NCI-H345 treated with DMSO at 0.1 percent for 48 hours (cell line): ENCODE results near the gene LUZP2.

Source experiments
- DNase-seq: peaks from one replicate; lab custom pipeline; 2025; ENCODE audit not compliant: unreplicated experiment; lab: John Stamatoyannopoulos, UW

The LUZP2 gene

DNA sequence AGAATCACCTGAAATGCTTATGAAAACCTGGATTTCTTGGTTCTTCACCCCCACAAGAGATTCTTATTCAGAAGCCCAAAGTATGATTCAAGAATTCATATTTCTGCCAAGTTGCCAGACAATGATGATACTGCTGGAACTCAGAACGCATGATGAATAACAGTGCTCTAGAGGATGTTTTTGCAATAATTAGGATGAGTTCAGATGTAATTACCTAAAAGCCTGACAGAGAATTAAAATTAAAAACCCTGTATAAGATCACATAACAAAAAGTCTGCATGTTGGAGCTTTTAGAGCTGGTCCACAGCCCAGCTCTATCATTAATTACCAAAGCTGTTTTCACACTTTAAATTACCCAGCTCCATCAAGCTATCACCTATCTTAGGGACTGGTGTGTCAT is 211.8 kb downstream of the LUZP2 start:
- DNase-seq: no peak

DNA sequence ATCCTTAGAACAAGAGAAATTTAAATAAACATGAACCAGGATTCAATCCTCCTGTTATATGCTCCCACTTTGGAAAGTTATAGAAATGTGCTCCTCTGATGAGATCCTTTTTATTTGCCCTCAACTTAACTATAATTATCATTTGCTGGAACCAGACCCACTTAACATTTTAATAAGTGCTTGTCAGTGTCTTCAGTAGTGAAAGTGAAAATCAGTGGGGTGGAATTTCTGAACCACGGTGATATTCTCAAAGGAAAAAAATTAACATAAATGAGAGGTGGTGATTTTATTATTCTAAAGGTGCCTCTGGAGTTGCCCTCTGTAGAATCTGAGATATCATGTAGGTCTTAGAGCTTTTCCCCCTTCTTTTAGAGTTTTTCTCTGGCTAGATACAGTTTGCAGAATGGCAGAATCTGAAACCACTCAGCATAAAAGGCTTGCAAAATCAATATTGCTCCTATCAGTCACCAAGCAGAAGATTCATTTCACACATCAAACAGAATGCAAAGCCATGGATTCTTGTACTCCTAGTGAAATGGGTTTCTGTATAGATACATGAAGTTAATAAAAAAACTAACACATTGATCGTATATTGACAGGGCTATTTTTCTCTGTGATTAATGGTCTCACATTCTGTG is 213.2 kb downstream of the LUZP2 start:
- no peak for DNase-seq

DNA sequence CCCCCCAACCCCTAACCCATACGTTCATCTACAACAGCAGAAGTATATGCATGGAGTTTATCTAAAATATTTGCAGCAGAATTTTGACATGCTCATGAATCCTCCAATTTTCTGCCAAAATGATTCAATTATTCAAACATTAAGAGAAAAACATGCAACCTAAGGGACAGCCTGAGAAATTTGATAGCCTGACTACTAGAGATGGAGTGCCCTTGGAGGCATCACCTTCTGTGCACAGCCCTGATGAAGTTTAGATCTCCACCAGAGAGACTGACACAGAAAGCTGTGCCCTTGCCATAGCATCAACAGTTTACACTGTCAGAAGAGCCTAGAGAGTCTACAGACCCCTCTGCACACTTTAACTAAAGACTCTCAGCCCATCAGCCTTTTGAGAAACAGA is 217.7 kb downstream of the LUZP2 start:
- DNase-seq: no peak

DNA sequence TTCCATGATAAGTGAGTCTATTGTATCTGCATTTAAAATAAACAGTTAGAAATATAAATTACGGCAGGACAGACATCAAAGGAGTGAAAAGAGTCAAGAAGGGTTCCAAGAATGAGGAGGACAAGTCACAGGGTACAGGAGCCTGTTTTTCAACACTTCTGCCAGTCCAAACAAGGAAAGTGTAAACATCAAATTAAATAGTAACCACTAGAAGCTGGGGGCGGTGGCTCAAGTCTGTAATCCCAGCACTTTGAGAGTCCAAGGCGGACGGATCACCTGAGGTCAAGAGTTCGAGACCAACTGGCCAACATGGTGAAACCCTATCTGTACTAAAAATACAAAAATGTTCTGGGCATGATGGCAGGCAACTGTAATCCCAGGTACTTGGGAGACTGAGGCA is 219.6 kb downstream of the LUZP2 start:
- no peak for DNase-seq

DNA sequence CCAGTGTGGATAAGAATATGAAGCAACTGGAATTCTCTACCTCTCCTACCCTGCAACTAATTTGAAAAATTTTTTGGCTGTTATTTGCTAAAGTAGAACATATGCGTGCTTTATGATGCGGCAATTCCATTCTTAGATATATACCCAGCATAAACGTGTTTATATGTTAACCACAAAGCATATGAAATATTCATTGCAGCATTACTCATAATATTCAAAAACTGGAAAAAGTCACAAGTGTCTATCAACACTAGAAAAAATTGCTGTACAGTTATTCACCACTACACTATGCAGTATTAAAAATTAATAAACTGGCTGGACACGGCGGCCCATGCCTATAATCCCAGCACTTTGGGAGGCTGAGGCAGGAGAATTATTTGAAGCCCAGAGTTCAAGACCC is 226.4 kb downstream of the LUZP2 start:
- no peak for DNase-seq

DNA sequence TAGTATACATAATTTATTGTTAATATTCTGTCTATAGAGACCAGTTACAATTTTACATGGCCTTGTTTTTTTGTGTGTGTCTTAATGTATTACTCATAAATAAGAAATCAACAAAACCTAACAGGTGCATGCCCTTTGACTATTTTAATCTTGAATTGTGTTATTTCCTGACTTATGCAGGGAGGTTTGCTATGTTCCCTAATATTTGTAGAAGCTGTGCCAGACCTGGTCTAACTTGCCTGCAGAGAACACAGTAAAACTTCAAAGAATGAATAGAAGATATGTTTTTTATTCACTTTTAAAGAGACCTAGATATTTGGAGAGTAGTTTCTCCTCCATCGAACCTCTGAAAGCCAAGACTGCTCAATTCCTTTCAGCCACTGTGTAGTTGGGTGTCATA is 234.7 kb downstream of the LUZP2 start:
- DNase-seq: no peak

DNA sequence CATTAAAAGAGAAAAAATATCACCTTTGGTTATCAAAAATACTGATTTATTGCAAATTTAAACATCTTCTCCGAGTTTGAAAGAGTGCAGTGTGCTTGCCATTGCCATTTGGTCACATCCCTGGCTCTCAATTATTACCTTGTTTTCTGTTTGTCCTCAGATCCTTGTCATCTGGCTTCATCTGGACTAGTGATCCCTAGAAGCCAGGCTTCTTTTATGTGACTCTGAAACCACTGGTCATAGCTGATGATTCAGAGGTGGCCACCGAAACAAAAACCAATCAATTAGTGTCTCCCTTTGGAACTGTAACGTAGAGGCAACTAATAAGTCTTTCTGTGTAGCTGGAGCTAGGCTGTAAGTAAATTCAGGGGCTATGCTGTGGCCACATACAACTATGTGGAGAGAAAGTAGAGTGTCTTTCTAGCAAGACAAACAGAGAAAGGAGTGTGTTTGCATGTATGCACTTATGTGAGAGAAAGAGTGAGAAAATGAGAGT is 237.9 kb downstream of the LUZP2 start:
- no peak for DNase-seq

DNA sequence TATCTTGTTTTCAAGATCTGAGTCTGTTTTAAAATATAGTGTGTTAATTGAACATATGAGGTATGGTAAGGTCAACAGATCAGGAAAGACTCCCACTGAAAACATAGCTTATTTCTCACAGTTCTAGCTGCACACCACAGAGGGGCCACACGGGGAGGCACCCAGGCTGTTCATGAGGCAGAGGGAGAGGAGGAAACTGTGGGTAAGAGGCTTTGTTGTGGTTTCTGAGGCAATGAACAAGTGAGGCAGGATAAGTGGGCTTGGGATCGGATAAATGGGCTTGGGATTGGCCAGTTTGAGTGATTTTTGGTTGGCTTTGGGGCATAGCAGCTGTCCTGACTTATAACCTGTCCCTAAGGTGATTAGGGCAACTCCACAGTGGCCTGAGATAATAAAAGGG is 242.1 kb downstream of the LUZP2 start:
- DNase-seq: no peak

DNA sequence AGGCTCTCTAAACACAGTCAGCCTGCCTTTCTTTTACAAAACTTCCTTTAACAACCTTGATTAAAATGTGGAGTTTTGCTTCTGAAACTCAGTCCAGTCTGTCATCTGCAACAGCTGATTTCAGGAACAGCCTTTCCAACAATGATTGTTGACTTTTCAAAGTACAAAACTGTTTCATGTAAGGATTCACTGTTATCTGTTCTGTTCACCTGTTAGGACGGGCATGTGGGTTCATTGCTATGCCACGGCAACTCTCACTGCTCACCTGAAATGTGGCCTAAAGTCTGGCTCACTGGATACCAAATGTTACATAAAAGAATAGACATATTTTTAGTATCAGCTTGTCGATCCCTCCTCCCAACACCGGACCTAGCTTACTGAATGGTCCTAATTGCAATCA is 242.8 kb downstream of the LUZP2 start:
- no peak for DNase-seq

DNA sequence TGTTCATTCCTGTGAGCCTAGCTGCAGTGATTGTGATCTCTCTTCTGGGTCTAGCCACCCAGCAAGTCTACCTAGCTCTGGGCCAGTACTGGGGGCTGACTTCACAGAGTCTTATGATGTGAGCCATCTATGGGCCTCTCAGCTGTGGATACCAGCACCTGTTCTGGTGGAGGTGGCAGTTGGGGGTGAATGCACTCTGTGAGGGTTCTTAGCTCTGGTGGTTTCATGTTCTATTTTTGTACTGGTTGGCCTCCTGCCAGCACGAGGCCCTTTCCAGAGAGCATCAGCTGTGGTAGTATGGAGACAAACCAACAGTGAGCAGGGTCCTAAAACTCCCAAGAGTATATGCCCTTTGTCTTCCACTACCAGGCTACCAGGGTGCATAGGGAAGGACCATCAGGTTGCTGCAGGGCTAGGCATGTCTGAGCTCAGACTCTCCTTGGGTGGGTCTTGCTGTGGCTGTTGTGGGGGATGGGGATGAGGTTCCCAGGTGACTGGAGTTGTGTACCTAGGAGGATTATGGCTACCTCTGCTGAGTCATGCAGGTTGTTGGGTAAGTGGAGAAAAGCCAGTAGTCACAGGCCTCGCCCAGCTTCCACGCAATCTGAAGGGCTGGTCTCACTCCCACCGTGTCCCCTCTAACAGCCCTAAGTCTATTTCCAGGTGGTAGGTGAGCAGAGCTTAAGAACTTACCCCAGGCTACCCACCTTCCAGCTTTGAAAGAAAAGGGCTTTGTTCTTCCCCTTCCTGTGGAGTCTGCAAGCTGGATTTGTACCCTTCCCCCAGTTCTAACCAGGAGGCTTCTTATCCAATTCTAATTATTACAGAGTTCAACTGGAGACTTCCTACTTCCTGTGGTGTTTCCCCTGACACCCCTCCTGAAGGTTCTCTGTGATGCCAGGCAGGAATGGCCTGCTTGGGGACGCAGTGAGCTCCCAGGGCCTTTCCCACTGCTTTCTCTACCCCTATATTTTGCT is 250.7 kb downstream of the LUZP2 start:
- DNase-seq: no peak

DNA sequence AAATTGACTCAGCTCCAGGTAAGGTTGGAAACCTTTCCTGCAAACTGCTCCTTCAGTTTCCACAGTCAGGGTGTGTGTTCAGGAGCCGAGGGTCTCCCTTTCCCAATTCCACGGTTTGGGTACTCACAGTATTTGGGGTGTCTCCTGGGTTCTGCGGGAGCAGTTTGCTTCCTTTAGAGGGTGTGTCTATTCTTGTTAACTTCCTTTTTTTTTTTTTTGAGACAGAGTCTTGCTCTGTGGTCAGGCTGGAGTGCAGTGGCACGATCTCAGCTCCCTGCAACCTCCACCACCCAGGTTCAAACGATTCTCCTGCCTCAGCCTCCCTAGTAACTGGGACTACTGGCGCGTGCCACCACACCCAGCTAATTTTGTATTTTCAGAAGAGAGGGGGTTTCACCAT is 251.4 kb downstream of the LUZP2 start:
- no peak for DNase-seq

DNA sequence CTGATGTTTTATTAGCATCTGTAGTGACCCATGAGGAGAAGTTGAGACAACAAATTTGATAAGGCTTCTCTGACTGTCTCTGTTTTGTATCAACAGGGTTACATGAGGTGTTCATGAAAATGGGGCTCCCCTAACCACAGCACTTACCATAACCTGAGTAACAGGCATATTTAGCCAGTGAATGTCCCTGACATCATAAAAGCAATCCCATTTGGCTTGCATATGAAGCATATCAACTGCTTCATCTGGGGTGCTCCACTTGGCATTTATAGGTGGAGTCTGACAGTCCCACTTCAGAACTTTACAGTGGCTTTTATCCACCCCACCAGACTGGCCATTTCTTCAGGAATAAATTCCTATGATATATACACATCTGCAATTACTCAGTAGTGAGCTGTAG is 257.6 kb downstream of the LUZP2 start:
- no peak for DNase-seq

DNA sequence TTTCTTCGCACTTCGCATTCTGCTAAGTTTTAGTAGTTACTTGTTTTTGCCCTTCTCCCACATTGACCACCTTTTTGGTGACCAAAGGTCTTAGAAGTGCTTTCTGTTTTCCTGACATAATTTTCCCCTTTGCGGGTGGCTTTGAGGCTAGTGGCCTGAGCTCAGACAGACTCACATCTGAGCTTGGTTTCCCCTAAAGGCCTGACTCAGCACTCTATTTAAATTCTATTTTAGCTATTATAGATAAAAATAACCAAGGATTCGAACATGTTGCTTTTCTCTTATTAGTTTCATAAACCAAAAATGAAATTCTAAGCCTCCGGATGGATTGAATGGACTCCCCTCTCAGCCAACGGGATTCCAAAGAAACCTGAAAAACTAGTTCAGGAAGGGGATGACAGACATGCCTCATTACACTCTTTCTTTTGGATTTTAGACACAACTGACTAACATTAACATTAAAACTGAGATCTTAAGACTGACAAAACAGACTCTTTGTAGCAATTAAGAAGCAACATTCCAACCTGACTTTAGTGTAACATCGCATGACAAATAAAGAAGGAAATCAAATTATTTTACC is 258.5 kb downstream of the LUZP2 start:
- no peak for DNase-seq

DNA sequence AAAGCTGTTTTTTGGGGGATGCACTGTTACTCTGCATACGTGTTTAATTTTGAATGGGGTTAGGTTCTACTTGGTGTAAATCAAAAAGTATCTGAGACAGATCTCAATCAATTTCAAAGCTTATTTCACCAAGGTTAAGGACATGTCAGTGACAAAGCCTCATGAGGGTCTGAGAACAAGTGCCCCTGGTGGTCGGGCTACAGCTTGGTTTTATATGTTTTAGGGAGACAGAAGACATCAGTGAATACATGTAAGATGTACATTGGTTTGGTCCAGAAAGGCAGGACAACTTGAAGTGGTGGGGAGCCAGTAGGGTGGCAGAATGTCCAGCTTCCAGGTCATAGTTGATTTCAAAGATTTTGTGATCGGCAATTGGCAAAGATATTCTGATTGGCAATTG is 262.9 kb downstream of the LUZP2 start:
- DNase-seq: no peak

DNA sequence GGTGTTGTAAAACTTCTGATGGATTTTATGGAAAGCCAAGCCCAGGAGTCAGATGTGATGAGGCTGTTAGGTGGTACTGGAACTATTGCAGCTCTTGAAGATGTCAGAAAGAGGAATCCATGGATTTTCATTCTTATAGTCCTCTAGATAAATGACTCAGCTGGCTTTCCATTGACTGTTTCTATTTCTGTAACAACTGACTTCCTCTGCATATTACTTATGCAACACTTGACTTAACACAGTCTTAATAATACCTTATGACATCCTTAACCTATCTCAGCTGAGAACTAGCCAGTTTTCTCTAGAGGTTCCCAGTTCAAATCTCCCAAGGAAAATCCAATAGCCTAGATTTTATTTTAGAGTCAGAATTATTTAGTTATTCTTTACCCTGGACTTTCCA is 263.8 kb downstream of the LUZP2 start:
- DNase-seq: no peak

DNA sequence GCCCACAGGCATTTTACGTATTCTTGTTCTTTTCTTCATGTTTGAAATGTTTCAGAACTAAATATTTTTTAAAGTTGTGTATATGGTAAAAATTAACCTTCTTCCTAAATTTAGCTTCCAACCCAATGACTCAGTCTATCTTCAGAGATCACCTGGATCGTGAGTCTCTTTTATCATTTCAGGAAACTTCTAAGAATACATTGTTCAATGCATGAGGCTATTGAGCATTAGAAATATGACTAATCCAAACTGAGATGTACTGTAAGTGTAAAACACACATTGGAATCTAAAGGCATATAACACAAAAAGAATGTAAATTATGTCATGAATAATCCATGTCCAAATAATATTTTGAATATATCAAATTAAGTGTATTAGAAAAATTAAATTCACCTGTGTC is 265.2 kb downstream of the LUZP2 start:
- no peak for DNase-seq

DNA sequence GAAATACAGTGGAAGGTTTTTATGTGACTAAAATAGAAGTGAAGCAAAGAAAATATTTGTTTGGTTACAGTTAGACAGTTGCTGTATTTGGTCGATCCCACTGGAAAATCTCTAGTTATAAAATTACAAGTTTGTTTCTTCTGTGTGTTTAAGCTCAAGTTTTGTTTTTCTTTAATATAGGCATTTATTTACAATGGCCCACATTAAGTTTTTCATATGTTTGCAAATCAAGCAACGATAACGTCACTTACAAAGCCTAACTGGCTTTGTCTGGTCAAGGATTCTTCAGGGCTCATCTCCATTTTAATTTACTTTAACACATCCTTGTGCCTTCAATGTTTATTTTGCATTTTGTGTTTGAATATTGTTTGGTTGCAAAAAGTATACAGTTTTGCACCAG is 270.6 kb downstream of the LUZP2 start:
- no peak for DNase-seq

DNA sequence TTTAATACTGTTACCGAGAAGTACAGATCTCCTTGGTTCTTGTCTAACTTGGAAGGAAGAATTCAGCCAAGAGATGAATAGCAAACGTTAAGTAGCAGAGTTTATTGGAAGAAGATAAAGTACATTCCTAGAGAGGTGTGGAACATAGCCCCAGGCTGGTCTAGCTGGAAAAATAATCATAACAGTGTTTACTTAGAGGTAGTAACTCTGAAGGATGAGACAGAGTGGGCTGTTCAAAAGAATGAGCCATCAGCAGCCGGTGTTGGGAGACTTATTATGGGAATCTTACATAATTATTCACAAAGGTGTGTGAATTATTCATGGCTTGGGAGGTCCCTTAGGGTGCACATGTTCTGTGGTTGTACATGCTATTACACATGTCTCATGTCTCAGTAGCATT is 276.5 kb downstream of the LUZP2 start:
- DNase-seq: no peak

DNA sequence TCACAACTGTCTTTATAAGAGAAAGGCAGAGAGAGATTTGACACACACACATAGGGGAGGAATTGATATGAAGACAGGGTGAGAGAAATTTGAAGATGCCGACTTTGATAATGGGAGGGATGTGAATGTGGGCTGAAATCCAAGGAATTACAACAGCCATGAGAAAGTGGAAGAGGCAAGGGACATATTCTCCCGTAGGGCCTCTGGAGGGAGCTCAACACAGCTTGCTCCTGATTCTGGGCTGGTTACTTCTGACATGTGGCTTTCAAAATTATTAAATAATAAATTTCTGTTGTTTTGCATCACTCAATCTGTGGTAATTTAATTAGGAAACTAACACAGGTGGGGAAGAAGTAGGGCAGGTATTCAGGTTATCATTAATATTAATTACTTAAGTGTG is 282.9 kb downstream of the LUZP2 start:
- no peak for DNase-seq

DNA sequence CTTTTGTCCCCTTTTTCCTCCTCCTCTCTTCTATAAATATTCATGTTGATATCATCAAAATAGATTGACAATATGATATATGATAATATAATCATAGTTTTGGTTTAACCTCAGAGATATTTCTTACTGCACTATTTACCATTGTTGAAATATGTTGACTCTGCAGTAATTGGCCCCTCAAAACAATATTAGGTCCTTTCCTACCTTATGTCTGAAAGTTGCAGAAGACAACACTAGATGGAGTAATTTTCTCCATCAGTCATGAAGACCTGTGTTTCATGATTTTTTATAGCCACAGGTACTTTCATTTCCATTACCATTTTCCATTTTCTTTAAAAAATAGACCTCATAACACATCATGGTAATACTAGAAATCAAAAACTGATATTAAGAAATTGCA is 284.4 kb downstream of the LUZP2 start:
- DNase-seq: no peak

DNA sequence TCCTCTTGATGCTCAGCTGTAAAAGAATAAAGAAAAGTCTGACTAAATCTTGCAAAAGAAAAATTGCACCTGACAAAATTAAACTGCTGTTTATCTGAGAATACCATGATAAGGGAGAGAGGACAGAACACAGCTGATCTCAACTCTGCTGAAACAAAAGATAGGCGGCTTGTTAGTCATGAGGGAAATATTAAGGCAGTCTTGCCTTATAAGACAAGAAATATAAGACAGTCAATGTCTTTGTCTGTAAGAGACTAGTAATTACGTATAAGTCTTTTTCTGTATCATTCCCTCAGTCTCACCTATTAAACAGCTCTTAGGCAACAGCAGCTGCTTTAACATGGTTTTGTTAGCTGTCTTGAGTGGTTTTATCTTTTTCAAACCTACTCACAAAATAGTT is 296.6 kb downstream of the LUZP2 start:
- DNase-seq: no peak

DNA sequence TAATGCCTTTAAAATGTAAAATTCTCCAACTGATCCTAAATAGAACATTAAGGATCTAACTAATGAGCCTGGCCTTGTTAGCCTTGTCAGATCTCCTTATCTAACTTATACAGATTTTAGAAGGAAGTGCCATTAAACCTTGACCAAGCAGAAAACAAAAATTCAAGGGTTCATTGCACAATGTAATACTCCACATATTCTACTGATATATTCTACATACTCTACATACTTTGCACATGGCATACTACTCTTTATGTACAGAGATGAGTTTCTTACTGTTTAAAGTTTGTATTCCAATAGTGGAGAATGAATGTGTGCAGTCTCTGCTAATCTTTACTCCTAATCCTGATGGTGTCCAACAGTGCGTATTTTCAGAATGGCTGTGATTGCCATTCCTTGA is 297.2 kb downstream of the LUZP2 start:
- no peak for DNase-seq
